ENCODE results near the gene NKX6-1.

NKX6-1 gene

GRCh38 chr4:84527391-84527790, 28.3 kb upstream of the NKX6-1 start:
- H3K9me3 ChIP-seq (ENCODE audit: low read depth, low read length), result no peaks in the 10 kb centered on the region
- H3K36me3 ChIP-seq (ENCODE audit: insufficient read depth, low read length), result no peaks in the 10 kb centered on the region
- peak overlapping the region; percentile 96 for H3K27ac ChIP-seq

DNA sequence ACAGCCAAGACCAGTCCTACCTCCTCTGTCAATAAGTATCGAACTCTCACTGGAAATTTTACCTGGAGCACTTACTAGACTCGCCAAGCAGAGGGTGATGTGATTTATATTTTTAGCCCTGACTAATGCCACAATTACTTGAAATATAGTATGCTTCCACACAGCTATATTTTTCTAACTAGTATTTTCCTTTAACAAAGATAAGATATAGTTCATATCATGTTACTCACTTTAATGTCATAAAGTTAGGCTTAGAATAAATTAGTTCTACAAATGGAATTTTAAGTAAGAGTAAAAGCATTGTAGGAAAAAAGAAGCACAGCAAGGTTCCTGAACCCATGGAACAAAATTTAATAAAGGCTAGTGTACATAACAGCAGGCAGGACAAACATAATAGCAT, 16.0 kb upstream of the NKX6-1 start:
- TF ChIP-seq POLR2AphosphoS5 (IDR thresholded peaks at IDR 0.05; ENCODE audit: borderline replicate concordance, low read depth, low read length), result no peak
- TF ChIP-seq FOXP2 (optimal IDR thresholded peaks at IDR 0.05; ENCODE audit: control extremely low read depth, extremely low read length, insufficient read depth), result no peak
- TF ChIP-seq EZH2 (IDR thresholded peaks at IDR 0.05), result no peak
- Histone ChIP-seq H3K9me3 (ENCODE audit: low read depth, low read length) (no peaks in the 10 kb centered on the region), H3K27ac (no peak overlapping the region), H3K9ac (ENCODE audit: insufficient read length) (no peak overlapping the region), H3K4me3 (no peak overlapping the region), H3K36me3 (ENCODE audit: insufficient read depth, low read length) (no peaks in the 10 kb centered on the region)
- no peak for DNase-seq (ENCODE audit: low read depth, low spot score)

More at GRCh38 chr4:84527391-84527790, 28.3 kb upstream of the NKX6-1 start:
- Histone ChIP-seq H3K4me3 (peak overlapping the region; percentile 53), H3K9ac (ENCODE audit: insufficient read length) (peak overlapping the region; percentile 57)
- no peak for DNase-seq (ENCODE audit: low read depth, low spot score)
- TF ChIP-seq EZH2 (IDR thresholded peaks at IDR 0.05) (no peak), FOXP2 (optimal IDR thresholded peaks at IDR 0.05; ENCODE audit: control extremely low read depth, extremely low read length, insufficient read depth) (no peak), POLR2AphosphoS5 (IDR thresholded peaks at IDR 0.05; ENCODE audit: borderline replicate concordance, low read depth, low read length) (no peak)

- H3K27ac ChIP-seq, result no peak overlapping the region
- DNase-seq (ENCODE audit: low read depth, low spot score), result no peak
Measured at GRCh38 chr4:84512277-84512676, 13.2 kb upstream of the NKX6-1 start.

DNA sequence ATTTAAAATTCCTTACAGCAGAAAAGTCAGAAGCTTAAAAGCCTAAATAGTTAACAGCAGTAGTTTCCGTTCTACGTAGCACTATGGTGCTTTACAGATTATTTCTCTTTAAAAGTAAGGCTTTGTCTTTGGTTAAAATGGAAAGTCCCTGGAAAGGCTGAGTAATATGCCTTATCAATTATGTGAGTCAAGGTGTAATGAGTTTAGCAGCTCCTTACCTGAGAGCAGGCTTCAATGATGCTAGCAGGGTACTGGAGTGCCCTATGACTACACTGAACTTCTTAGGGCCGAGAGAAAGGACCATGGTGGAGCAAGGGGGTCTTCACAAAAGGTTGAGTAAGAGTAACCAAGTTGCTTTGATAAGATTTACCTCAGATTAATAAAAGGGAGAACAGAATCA, 12.6 kb upstream of the NKX6-1 start:
- H3K27ac ChIP-seq, result no peak overlapping the region
- DNase-seq (ENCODE audit: low read depth, low spot score), result no peak
- H3K36me3 ChIP-seq (ENCODE audit: insufficient read depth, low read length), result no peaks in the 10 kb centered on the region
- H3K4me3 ChIP-seq, result no peak overlapping the region
- H3K9ac ChIP-seq (ENCODE audit: insufficient read length), result no peak overlapping the region
- H3K9me3 ChIP-seq (ENCODE audit: low read depth, low read length), result no peaks in the 10 kb centered on the region
- TF ChIP-seq FOXP2 (optimal IDR thresholded peaks at IDR 0.05; ENCODE audit: control extremely low read depth, extremely low read length, insufficient read depth) (no peak), POLR2AphosphoS5 (IDR thresholded peaks at IDR 0.05; ENCODE audit: borderline replicate concordance, low read depth, low read length) (no peak)

More at GRCh38 chr4:84512277-84512676, 13.2 kb upstream of the NKX6-1 start:
- Histone ChIP-seq H3K4me3 (no peak overlapping the region), H3K9me3 (ENCODE audit: low read depth, low read length) (no peaks in the 10 kb centered on the region), H3K9ac (ENCODE audit: insufficient read length) (no peak overlapping the region), H3K36me3 (ENCODE audit: insufficient read depth, low read length) (no peaks in the 10 kb centered on the region)
- TF ChIP-seq FOXP2 (optimal IDR thresholded peaks at IDR 0.05; ENCODE audit: control extremely low read depth, extremely low read length, insufficient read depth) (no peak), POLR2AphosphoS5 (IDR thresholded peaks at IDR 0.05; ENCODE audit: borderline replicate concordance, low read depth, low read length) (no peak), EZH2 (IDR thresholded peaks at IDR 0.05) (no peak)

DNA sequence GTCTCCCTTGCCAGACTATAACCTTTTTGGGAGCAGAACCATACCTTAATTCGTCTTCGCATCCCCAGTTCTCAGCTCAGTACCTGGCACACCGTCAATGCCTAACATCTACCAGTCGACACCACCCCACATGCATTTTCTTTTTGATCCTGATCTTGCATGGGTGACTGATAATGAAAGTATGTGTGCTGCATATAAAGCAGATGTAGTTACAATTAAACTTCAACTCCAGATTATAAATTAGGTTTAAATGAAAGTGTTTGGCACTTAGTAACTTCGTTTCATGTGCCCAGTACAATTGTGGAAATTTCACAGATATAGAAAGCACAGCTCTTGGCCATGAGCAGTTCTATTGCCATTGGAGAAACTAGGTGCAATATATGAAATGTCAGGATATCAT, 8.8 kb upstream of the NKX6-1 start:
- H3K27ac ChIP-seq, result no peak overlapping the region
- H3K9me3 ChIP-seq (ENCODE audit: low read depth, low read length), result no peaks in the 10 kb centered on the region
- TF ChIP-seq POLR2AphosphoS5 (IDR thresholded peaks at IDR 0.05; ENCODE audit: borderline replicate concordance, low read depth, low read length) (no peak), FOXP2 (optimal IDR thresholded peaks at IDR 0.05; ENCODE audit: control extremely low read depth, extremely low read length, insufficient read depth) (no peak), EZH2 (IDR thresholded peaks at IDR 0.05) (no peak)

GRCh38 chr4:84504821-84505220, 5.7 kb upstream of the NKX6-1 start:
- H3K4me3 ChIP-seq, result no peak overlapping the region
- H3K9ac ChIP-seq (ENCODE audit: insufficient read length), result no peak overlapping the region
- DNase-seq (ENCODE audit: low read depth, low spot score), result no peak
- H3K27ac ChIP-seq, result peak overlapping the region; percentile 76
- H3K36me3 ChIP-seq (ENCODE audit: insufficient read depth, low read length), result no peaks in the 10 kb centered on the region
- TF ChIP-seq POLR2AphosphoS5 (IDR thresholded peaks at IDR 0.05; ENCODE audit: borderline replicate concordance, low read depth, low read length) (no peak), EZH2 (IDR thresholded peaks at IDR 0.05) (no peak), FOXP2 (optimal IDR thresholded peaks at IDR 0.05; ENCODE audit: control extremely low read depth, extremely low read length, insufficient read depth) (no peak)
- H3K9me3 ChIP-seq (ENCODE audit: low read depth, low read length), result no peaks in the 10 kb centered on the region

More for the DNA sequence above, 8.8 kb upstream of the NKX6-1 start:
- no peak for DNase-seq (ENCODE audit: low read depth, low spot score)
- no peak overlapping the region for H3K4me3 ChIP-seq
- no peaks in the 10 kb centered on the region for H3K36me3 ChIP-seq (ENCODE audit: insufficient read depth, low read length)
- H3K9ac ChIP-seq (ENCODE audit: insufficient read length), result no peak overlapping the region

GRCh38 chr4:84503495-84504437, 4.7 kb upstream of the NKX6-1 start:
- DNase-seq (ENCODE audit: low read depth, low spot score), result peak; percentile 86
- Histone ChIP-seq H3K9me3 (ENCODE audit: low read depth, low read length) (no peaks in the 10 kb centered on the region), H3K9ac (ENCODE audit: insufficient read length) (peak overlapping the region; percentile 39), H3K36me3 (ENCODE audit: insufficient read depth, low read length) (no peaks in the 10 kb centered on the region), H3K27ac (peak overlapping the region; percentile 76), H3K4me3 (peak overlapping the region; percentile 57)
- no peak for TF ChIP-seq POLR2AphosphoS5 (IDR thresholded peaks at IDR 0.05; ENCODE audit: borderline replicate concordance, low read depth, low read length)
- TF ChIP-seq FOXP2 (optimal IDR thresholded peaks at IDR 0.05; ENCODE audit: control extremely low read depth, extremely low read length, insufficient read depth), result no peak
- TF ChIP-seq EZH2 (IDR thresholded peaks at IDR 0.05), result no peak

DNA sequence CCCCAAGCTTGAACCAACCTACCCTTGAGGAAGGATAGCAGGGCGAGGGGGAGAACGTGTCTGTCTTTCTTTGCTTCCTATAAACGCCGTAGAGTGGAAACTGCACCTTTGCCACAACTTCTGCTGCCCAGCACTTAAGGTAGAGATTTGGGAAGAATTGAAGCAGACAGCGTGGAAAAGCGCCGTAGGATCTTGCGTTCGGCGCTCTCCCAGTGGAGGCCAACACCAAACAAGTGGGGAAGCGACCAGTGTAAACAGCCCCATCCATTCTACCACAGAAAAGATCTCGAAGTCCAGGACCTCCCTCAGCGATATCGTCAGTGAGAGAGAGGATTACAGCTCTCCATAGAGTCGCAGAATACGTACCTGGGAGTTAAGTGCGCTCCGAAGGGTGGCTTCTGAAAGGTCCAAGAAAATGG, 3.9 kb upstream of the NKX6-1 start:
- Histone ChIP-seq H3K9me3 (ENCODE audit: low read depth, low read length) (no peaks in the 10 kb centered on the region), H3K9ac (ENCODE audit: insufficient read length) (peak overlapping the region; percentile 39), H3K27ac (peak overlapping the region; percentile 49), H3K36me3 (ENCODE audit: insufficient read depth, low read length) (0 out of 2 replicates have a peak, but pooled peaks cover under 1% of the 10 kb centered on the region), H3K4me3 (no peak overlapping the region)
- DNase-seq (ENCODE audit: low read depth, low spot score), result no peak
- TF ChIP-seq EZH2 (IDR thresholded peaks at IDR 0.05) (no peak), FOXP2 (optimal IDR thresholded peaks at IDR 0.05; ENCODE audit: control extremely low read depth, extremely low read length, insufficient read depth) (no peak), POLR2AphosphoS5 (IDR thresholded peaks at IDR 0.05; ENCODE audit: borderline replicate concordance, low read depth, low read length) (no peak)
